Endothelial cell of umbilical vein (primary cell): ENCODE measurements around the gene NR1H2. TPM values are rescaled to one million over a fixed set of nuclear protein-coding genes. Genes with fewer than 3 reads are reported as not detected.
"Not testable (repeated sequence)": the region's sequence is repeated elsewhere in the genome, so short reads cannot be mapped to it uniquely, and the experiment has no call there.

Experiments used
- BruUV-seq: library from RNA; stranded (reverse); fragments of 400-500 nt; replicated peaks from 2 replicates; lab custom pipeline; 2021; lab: Mats Ljungman, UMichigan
- CTCF ChIA-PET: fragments of 300-600, 350-600 bp; sonication (Branson Sonifier 250); formaldehyde crosslinking; loops from one replicate; lab custom pipeline; 2021; ENCODE audit warnings: antibody characterized with exemption, inconsistent platforms; lab: Charles Lee
- POLR2A ChIA-PET: fragments of 300-600, 350-600 bp; sonication (Branson Sonifier 250); formaldehyde crosslinking; loops from one replicate; lab custom pipeline; 2021; ENCODE audit warnings: antibody characterized with exemption, inconsistent platforms; lab: Charles Lee
- DNase-seq: peaks from one replicate; pipeline ENCODE4 v3.0.0-alpha.2; 2011; ENCODE audit warnings: low read depth, low spot score
- FAIRE-seq: peaks from 2 replicates; lab custom pipeline; 2011; peaks lifted over from hg19 to GRCh38; lab: Jason Lieb, UNC
- H2AFZ ChIP-seq: 2 replicates; pipeline ENCODE4 v1.6.0; 2012; ENCODE audit warnings: low read depth, low read length, control low read depth, inconsistent platforms
- H3K27ac ChIP-seq: 2 replicates; pipeline ENCODE4 v1.5.1; 2011; ENCODE audit warnings: low read depth, mild to moderate bottlenecking, control low read depth, low read length, moderate library complexity; ENCODE audit not compliant: insufficient read depth
- H3K27me3 ChIP-seq, 2 experiments: 2 replicates each; pipeline versions ENCODE4 v1.6.0 to v1.6.1; 2011; ENCODE audit warnings: low read length in 2 of 2, mixed read lengths in 1 of 2; ENCODE audit not compliant: control insufficient read depth in 2 of 2, insufficient read depth in 2 of 2
- H3K36me3 ChIP-seq, 2 experiments: 2 replicates in 1 of 2; 3 replicates in 1 of 2; pipeline ENCODE4 v1.5.1; 2011; ENCODE audit warnings: low read length in 2 of 2, mild to moderate bottlenecking in 1 of 2, moderate library complexity in 1 of 2; ENCODE audit not compliant: control insufficient read depth in 2 of 2, insufficient read depth in 2 of 2; ENCODE audit errors: extremely low read depth in 1 of 2
- H3K4me1 ChIP-seq: 3 replicates; pipeline ENCODE4 v1.5.1; 2011; ENCODE audit warnings: mild to moderate bottlenecking, low read length; ENCODE audit not compliant: control insufficient read depth, insufficient read depth; ENCODE audit errors: extremely low read depth
- H3K4me2 ChIP-seq: 2 replicates; pipeline ENCODE4 v1.6.1; 2011; ENCODE audit warnings: low read length, control low read depth, mixed read lengths; ENCODE audit not compliant: insufficient read depth
- H3K4me3 ChIP-seq, 3 experiments: fragments of 200-600 bp in 1 of 3; sonication (generic), shearing (Covaris generic) in 1 of 3; replicated peaks in 1 of 3; 2 replicates each; pipeline ENCODE4 v1.5.1; 2011 to 2016; ENCODE audit warnings: control low read depth in 3 of 3, low read length in 3 of 3, mild to moderate bottlenecking in 2 of 3, inconsistent platforms in 1 of 3, low read depth in 1 of 3, moderate library complexity in 1 of 3; ENCODE audit not compliant: insufficient read depth in 1 of 3
- H3K79me2 ChIP-seq: 2 replicates; pipeline ENCODE4 v1.6.0; 2012; ENCODE audit warnings: low read length, inconsistent platforms; ENCODE audit not compliant: control insufficient read depth, insufficient read depth
- H3K9ac ChIP-seq: replicated peaks from 2 replicates; pipeline ENCODE3; 2011; ENCODE audit warnings: low read length, control low read depth; ENCODE audit not compliant: insufficient read depth; ENCODE audit errors: extremely low read depth
- H3K9me1 ChIP-seq: replicated peaks from 3 replicates; pipeline ENCODE4 v1.6.0; 2011; ENCODE audit warnings: mild to moderate bottlenecking, low read length; ENCODE audit not compliant: control insufficient read depth, insufficient read depth; ENCODE audit errors: extremely low read depth
- H3K9me3 ChIP-seq: replicated peaks from 2 replicates; pipeline ENCODE4 v1.5.1; 2012; ENCODE audit warnings: low read length, inconsistent platforms; ENCODE audit not compliant: control insufficient read depth, insufficient read depth
- H4K20me1 ChIP-seq: replicated peaks from 2 replicates; pipeline ENCODE3; 2011; ENCODE audit warnings: mild to moderate bottlenecking, low read length; ENCODE audit not compliant: control insufficient read depth, insufficient read depth; ENCODE audit errors: extremely low read depth
- CTCF ChIP-seq, 2 donors: IDR thresholded peaks; 1 replicate in 1 of 2; 2 replicates in 1 of 2; pipeline ENCODE4 v1.5.1; 2011; ENCODE audit warnings: low read length in 2 of 2, mild to moderate bottlenecking in 2 of 2, moderate library complexity in 2 of 2, control low read depth in 1 of 2, inconsistent platforms in 1 of 2, low read depth in 1 of 2; ENCODE audit not compliant: insufficient read depth in 1 of 2; ENCODE audit errors: extremely low read depth in 1 of 2
- EZH2 ChIP-seq: IDR thresholded peaks from 2 replicates; pipeline ENCODE4 v1.6.1; 2012; ENCODE audit warnings: borderline replicate concordance, low read depth, mild to moderate bottlenecking, moderate library complexity, low read length, inconsistent platforms; ENCODE audit not compliant: severe bottlenecking
- FOS ChIP-seq: IDR thresholded peaks from 2 replicates; pipeline ENCODE4 v1.6.1; 2011; ENCODE audit warnings: mild to moderate bottlenecking, low read length, moderate library complexity, borderline replicate concordance; ENCODE audit not compliant: insufficient read depth
- GATA2 ChIP-seq: IDR thresholded peaks from 2 replicates; pipeline ENCODE4 v1.7.0; 2011; ENCODE audit warnings: low read depth, mild to moderate bottlenecking, moderate library complexity, mixed read lengths, low read length; ENCODE audit not compliant: insufficient read length, insufficient read depth
- JUN ChIP-seq: IDR thresholded peaks from 2 replicates; pipeline ENCODE4 v1.6.1; 2011; ENCODE audit warnings: borderline replicate concordance, low read depth; ENCODE audit not compliant: insufficient read length, insufficient read depth
- MAX ChIP-seq: IDR thresholded peaks from 2 replicates; pipeline ENCODE4 v1.6.1; 2011; ENCODE audit not compliant: insufficient read depth, insufficient read length
- MYC ChIP-seq: IDR thresholded peaks from one replicate; pipeline ENCODE4 v1.6.1; 2011; ENCODE audit warnings: mild to moderate bottlenecking, low read depth, low read length
- POLR2A ChIP-seq: IDR thresholded peaks from 2 replicates; pipeline ENCODE4 v1.6.1; 2012; ENCODE audit warnings: low read depth, mild to moderate bottlenecking, control low read depth, low read length
- POLR2AphosphoS5 ChIP-seq: IDR thresholded peaks from 2 replicates; pipeline ENCODE4 v1.6.1; 2012; ENCODE audit warnings: low read depth, mild to moderate bottlenecking, control low read depth, low read length, moderate library complexity; ENCODE audit not compliant: insufficient read depth
- dilution Hi-C: fragments of 300-500 bp; cut with MboI; formaldehyde crosslinking; loops from one replicate; pipeline ENCODE4 v1.15.0; 2019; ENCODE audit warnings: low sequenced_read_pairs; ENCODE audit not compliant: extremely low pct_ligation_motif_present
- intact Hi-C: fragments of 100-400 bp; cut with micrococcal nuclease; formaldehyde crosslinking; loops from one replicate; pipeline ENCODE4 v1.10.0; 2022
- polyA plus RNA-seq, 4 experiments: library from polyadenylated mRNA; depleted of rRNA in 3 of 4; stranded (reverse) in 3 of 4; unstranded in 1 of 4; fragments of >200 nt; gene quantifications; 2 replicates each; pipeline versions ENCODE4 v1.2.1 to v1.2.3, GENCODE V29; 2011 to 2012; ENCODE audit warnings: missing spikeins in 1 of 4
- total RNA-seq: library from RNA; stranded (reverse); gene quantifications from 2 replicates; pipeline ENCODE4 v1.2.3, GENCODE V29; 2021

Gene NR1H2
- total and polyA plus RNA-seq, 2 donors (not counting 3 experiments of a cell fraction or from before 2014, with no cell fraction given) = 46.7 to 48.4 TPM

GRCh38 chr19:50329146-50329925, 46.9 kb upstream of the NR1H2 start, which contains the start of gene KCNC3:
Gene KCNC3, minus strand, starts transcription at chr19:50329377. Its CDS starts 295 bp downstream, at chr19:50329082.
- intact Hi-C loops = loop anchor here (1.0 to 5.0 kb wide), 3 partner anchors 27 to 393 kb away; partner anchors contain the start of gene CLEC11A
- Histone ChIP-seq H2AFZ (peak within 1 kb of the TSS; percentile 90), H3K27me3 (peaks cover 32 to 35% of the 10 kb centered on the region in 2 experiments)

GRCh38 chr19:50329926-50330294, 46.3 kb upstream of the NR1H2 start:
- Histone ChIP-seq H2AFZ (peak overlapping the region; percentile 90), H3K4me2 (peak overlapping the region; percentile 72), H3K4me3 (peak overlapping the region in 1 of 3 experiments; percentile 42), H3K27me3 (peaks cover 32 to 35% of the 10 kb centered on the region in 2 experiments)
- H3K9me3 ChIP-seq, DNase-seq, H3K9me1 ChIP-seq, H4K20me1 ChIP-seq, H3K27ac ChIP-seq, H3K4me1 ChIP-seq, dilution Hi-C loops, FAIRE-seq, H3K36me3 ChIP-seq, POLR2A ChIA-PET, H3K9ac ChIP-seq, BruUV-seq, H3K79me2 ChIP-seq: not testable (repeated sequence)
- intact Hi-C loops = loop anchor here (1.0 to 5.0 kb wide), 4 partner anchors 27 to 392 kb away; partner anchors contain the start of gene CLEC11A
- CTCF ChIA-PET = interaction anchor here (2.6 kb wide), 1 partner anchor 28 kb away, joined by 48 read pairs; no protein-coding TSS in a partner anchor

More at GRCh38 chr19:50329146-50329925, 46.9 kb upstream of the NR1H2 start, which contains the start of gene KCNC3:
- no peak within 1 kb of the TSS for H3K9ac ChIP-seq
- BruUV-seq = no TSS peak
- H3K4me3 ChIP-seq = peak within 1 kb of the TSS; percentile 28 to 42 (median 31)
- TF ChIP-seq CTCF (IDR thresholded peaks at IDR 0.05; ENCODE audit: extremely low read depth in 1 of 2, insufficient read depth in 1 of 2, low read depth in 1 of 2, low read length in 2 of 2) (no peak), EZH2 (no peak), MAX (no peak), FOS (no peak), JUN (no peak), MYC (no peak), POLR2A (no peak), POLR2AphosphoS5 (no peak), GATA2 (no peak)
- H3K79me2 ChIP-seq = no peaks in the 10 kb centered on the region
- ChIA-PET CTCF (interaction anchor here (0.6 to 2.6 kb wide), 31 partner anchors 10 to 592 kb away, joined by 3 to 173 read pairs (median 5); partner anchors contain the start of gene POLD1), POLR2A (interaction anchor here (0.8 kb wide), 1 partner anchor 182 kb away, joined by 5 read pairs; the partner anchor contains the start of gene JOSD2)
- H3K9me1 ChIP-seq = no peaks in the 10 kb centered on the region
- dilution Hi-C loops = no loop called here
- H4K20me1 ChIP-seq = no peaks in the 10 kb centered on the region
- FAIRE-seq (peak; percentile 93), DNase-seq (peak; percentile 99)
- no peak within 1 kb of the TSS for H3K27ac ChIP-seq
- H3K4me2 ChIP-seq = peak within 1 kb of the TSS; percentile 72
- peaks cover 9% of the 10 kb centered on the region for H3K4me1 ChIP-seq
- H3K36me3 ChIP-seq = no peaks in the 10 kb centered on the region
- no peaks in the 10 kb centered on the region for H3K9me3 ChIP-seq
